HG03457 (cell line): ENCODE measurements around the gene GBP6.
"Not testable (repeated sequence)": the region's sequence is repeated elsewhere in the genome, so short reads cannot be mapped to it uniquely, and the experiment has no call there.

Source experiments
- ATAC-seq: cut with Tn5 transposase; IDR thresholded peaks from one replicate; pipeline ENCODE4 v1.9.1; 2021; ENCODE audit warnings: moderate number of reproducible peaks; ENCODE audit not compliant: unreplicated experiment

GBP6 gene, protein sequence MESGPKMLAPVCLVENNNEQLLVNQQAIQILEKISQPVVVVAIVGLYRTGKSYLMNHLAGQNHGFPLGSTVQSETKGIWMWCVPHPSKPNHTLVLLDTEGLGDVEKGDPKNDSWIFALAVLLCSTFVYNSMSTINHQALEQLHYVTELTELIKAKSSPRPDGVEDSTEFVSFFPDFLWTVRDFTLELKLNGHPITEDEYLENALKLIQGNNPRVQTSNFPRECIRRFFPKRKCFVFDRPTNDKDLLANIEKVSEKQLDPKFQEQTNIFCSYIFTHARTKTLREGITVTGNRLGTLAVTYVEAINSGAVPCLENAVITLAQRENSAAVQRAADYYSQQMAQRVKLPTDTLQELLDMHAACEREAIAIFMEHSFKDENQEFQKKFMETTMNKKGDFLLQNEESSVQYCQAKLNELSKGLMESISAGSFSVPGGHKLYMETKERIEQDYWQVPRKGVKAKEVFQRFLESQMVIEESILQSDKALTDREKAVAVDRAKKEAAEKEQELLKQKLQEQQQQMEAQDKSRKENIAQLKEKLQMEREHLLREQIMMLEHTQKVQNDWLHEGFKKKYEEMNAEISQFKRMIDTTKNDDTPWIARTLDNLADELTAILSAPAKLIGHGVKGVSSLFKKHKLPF

DNA sequence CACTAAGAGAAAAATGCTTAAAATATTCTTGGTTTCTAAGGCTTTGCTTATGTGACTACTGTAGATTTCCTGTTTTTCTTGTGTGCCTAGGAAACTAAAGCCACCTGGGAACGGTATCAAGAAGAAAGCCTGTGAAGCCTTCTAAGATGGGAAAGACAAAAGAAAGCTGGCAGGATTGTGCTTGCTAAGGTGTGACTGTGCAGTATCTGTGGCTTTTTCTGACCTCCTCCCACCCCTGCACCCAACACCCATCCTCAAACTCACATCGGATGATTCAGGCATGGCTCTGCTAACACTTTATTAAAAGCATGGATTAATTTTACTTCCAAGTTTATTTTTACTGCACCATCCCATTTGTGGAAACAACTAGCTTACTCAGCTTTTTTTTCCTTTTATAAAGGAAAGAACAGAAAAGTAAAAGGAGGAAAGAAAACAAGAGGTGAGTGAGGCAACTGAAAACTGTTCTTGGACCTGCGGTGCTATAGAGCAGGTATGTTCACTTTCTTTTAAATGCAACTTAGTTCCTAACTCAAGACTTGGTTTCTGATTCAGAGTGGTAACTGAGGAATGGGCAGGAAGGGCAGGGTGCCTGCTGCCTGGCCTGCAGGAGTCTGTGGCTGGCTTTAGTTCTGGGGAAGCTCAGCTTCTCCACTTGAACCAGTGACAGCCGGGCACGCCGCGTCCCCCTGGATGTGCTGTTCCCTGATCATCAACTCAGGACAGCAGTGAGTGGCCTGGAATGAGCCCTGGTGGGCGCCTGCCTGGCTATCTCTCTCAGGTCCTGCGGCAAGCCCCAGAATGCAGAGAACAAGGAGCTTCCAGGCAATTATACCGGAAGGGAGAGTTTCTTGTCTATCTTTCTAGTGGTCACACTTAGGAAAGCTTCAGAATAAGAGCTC is at the start of gene GBP6:
TSS of gene GBP6 (plus strand) at position 422 of the 899 bp plus-strand sequence. CDS start 4,493 bp downstream, outside the sequence.
- no peak for ATAC-seq

GRCh38 chr1:89322402-89322801 is 41.5 kb upstream of the GBP6 start:
- no peak for ATAC-seq

GRCh38 chr1:89331890-89332289 is 32.0 kb upstream of the GBP6 start:
- ATAC-seq: no peak

DNA sequence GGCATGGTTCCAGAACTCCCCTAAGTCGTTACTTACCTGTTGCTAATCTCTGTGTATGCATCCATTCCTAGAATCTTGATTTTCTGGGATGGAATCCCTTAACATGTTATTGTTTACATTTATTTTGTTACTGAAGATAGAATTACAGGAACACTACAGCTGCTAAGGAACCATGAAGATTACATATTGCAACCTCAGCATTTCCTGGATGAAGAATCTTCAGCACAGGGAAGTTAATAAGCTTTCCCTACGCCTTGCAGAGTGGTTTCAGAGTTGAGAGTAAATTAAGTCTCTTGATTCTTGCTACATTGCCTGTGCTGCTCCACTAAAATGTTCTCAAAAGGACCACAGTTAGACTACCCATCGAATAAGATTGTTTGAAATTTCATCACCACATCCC is 31.4 kb upstream of the GBP6 start:
- ATAC-seq: no peak

DNA sequence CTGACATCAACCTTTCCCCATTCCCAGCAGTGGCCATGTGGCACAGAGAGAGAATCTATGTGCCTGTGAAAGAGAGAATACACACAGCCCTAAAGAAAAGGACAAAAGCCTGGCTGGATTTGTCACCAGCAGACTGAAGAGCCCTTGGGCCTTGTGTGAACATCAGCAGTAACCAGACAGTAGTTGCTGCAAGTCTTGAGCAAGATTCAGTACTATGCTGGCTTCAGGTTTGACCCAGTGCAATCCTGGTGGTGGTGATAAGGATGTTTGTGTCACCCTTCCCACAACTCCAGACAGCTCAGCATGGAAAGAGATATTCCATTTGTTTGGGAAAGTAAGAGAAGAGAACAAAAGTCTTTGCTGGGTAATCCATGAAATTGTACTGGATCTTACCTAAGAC is 28.4 kb upstream of the GBP6 start:
- ATAC-seq: no peak

- no peak for ATAC-seq
These were observed 26.0 kb upstream of the GBP6 start for GRCh38 chr1:89337903-89338302.

DNA sequence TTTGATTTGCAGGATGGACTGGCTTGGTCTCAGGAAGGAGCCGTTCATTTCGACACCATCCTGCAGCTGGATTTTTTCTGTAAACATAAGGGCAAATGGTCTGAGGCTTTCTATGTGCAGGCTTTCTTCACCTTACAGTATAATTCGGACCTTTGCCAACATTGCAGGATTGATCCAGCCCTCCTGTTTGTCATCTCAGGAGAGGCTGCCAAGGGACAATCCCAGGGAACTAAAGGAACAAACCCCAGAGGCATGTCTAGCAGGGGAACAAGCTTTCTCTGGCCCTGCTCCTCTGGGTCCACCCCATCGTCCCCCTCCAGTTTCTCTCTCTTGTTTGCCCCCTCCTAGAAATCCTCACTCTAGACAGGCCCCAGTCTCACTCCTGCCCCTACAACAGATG is 24.8 kb upstream of the GBP6 start:
- ATAC-seq: no peak

DNA sequence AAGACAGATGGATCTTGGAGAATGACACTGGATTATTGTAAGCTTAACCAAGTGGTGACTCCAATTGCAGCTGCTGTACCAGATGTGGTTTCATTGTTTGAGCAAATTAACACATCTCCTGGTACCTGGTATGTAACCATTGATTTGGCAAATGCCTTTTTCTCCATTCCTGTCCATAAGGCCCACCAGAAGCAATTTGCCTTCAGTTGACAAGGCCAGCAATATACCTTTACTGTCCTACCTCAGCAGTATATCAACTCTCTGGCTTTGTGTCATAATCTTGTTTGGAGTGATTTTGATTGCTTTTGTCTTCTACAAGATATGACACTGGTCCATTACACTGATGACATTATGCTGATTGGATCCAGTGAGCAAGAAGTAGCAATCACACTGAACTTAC is 18.4 kb upstream of the GBP6 start:
- not testable (repeated sequence) for ATAC-seq

DNA sequence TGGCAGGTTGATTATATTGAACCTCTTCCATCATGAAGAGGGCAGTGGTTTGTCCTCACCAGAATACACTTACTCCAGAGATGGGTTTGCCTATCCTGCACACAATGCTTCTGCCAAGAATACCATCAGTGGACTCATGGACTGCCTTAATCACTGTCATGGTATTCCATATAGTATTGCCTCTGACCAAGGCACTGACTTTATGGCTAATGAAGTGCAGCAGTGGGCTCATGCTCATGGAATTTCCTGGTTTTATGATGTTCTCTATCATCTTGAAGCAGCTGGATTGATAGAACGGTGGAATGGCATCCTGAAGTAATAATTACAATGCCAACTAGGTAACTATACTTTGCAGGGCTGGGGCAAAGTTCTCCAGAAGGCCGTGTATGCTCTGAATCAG is 16.6 kb upstream of the GBP6 start:
- ATAC-seq: no peak

GRCh38 chr1:89350298-89350697 is 13.6 kb upstream of the GBP6 start:
- ATAC-seq: no peak

DNA sequence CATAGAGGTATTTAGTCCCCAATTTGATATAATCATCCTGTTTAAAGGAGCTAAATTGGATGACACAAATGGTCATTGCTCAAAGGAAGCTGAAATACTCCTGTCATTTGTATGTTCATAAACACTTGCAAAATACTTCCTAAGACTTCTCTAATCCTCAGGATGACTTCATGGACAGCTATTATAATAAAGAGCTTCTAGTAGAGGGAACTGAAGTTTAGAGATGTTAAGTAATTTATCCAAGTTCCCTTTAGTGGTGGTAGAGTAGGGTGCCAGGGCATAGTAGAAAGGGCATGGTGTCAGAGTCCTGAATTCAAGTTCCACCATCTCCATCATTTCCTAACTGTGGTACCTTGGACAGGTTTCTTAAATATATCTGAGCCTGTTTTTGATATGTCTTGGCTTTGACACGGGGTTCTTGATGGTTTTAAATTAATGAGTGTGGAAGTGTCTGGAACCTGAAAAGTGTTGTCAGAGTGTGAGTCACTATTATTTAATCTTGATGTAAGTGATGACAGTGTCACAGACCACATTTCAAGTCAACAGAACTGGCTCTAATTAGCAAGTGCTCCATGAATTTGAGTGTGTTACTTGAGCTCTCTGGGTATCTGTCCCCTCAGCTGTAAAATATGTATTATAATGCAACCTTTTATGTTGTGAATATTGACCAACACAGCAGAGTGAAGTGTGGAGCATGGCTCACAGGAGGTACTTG is 12.1 kb upstream of the GBP6 start:
- no peak for ATAC-seq

GRCh38 chr1:89352421-89352820 is 11.4 kb upstream of the GBP6 start:
- ATAC-seq: no peak

DNA sequence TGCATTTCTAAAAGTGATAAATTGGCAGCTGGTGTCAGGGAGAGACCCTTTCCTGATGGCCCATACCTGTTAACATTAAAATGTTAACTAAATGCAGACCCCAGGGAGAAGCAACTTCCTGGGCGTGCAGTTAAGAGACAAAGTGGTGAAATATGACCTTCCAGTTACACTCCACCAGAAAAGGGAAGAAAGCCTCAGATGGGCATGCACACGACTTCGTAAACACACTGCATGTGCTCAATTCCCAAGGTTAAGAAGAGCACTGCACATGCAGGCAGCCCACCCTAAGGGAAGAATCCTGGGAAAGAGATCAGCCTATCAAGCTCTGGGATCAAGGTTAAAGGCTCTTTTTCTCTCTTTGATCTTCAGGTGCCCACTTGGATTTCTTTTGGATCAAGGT is 9.7 kb upstream of the GBP6 start:
- no peak for ATAC-seq

DNA sequence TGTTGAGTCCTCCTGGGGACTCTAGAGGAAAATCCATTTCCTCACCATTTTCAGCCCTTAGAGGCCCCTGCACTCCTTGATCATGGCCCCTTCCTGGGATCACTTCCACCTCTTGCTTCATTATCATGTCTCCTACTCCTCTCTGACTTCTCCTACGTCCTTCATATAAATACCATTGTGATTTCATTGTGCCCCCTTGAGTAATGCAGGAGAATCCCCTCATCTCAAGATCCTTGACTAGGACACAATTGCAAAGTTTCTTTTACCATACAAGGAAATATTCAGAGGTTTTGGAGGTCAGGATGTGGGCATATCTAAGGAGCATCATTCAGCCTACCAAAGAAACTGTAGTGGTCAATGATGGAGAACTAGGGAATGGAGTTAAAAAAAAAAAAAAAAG is 8.8 kb upstream of the GBP6 start:
- ATAC-seq: no peak

GRCh38 chr1:89356658-89357400 is 7.0 kb upstream of the GBP6 start:
- ATAC-seq: no peak

DNA sequence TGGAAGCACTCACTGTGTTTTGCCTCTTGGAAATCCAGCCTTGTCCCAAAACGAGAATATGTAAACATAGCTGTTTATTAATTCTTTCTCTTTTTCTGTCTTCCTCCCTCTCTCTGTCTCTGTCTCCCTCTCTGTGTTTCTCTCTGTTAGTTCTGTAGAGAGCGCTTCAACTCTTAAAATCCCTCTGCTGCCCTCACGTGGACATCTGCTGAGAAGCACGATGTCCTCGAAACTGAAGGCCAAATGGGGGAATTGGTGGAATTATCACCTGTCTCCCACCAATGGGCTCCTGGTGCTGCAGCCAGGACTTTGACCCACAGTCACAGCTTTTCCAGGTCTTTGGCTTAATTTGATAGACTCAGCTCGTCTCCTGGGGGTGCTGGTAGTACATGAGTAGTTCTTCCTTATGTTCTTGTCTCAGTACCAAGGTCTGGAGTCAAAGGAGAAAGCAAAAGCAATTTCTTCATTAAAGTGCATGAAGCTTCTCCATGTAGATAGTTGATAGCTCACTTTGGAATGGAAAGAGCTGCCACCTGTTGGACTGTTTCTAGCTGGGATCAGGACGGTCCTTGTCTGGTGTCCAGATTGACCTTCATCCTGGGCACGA is 5.5 kb upstream of the GBP6 start:
- ATAC-seq: no peak

GRCh38 chr1:89360716-89361115 is 3.1 kb upstream of the GBP6 start:
- ATAC-seq: no peak

DNA sequence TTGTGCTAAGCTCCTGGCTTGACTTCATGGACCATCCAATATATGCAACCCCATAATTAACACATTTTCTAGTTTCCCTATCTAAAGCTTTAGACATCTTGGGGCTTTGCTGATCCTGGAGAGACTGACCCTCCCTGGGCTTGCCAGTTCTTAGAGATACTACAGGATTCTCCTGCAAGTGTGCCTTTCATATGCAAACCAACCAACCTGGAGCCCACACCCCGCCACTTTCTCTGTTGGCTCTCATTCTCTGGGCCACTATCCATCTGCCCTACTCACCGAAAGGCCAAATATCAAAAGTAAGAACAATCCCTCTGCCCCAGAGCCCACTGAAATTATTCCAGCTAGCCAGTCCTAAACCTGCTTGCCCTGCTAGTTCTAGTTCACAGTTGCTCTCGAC is 2.2 kb upstream of the GBP6 start:
- ATAC-seq: no peak

DNA sequence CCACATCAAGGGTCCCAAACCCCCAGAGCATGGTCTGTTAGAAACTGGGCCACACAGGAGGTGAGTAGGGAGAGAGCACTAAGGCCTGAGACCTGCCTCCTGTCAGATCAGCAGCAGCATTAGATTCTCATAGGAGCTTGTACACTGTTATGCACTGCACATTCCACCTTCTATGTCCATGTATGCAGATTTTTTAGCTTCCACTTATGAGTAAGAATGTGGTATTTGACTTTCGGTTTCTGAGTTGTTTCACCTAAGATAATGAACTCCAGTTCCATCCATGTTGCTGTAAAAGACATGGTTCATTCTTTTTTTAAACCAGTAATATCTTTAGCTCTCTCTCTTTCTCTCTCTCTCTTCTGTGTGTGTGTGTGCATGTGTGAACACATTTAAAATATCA is 663 bp upstream of the GBP6 start:
- peak; percentile 92 for ATAC-seq
